ENCODE measurements around the gene NAGS. TPM values are rescaled to one million over a fixed set of nuclear protein-coding genes. Genes with fewer than 3 reads are reported as not detected.

NAGS gene
- polyA plus RNA-seq, 1 donor (not counting 4 experiments of a cell fraction or from before 2014, with no cell fraction given), result 1.8 TPM

- no peak overlapping the region for H2AFZ ChIP-seq (ENCODE audit: control insufficient read depth, low read length)
- H3K27ac ChIP-seq (ENCODE audit: control insufficient read depth, insufficient read depth, low read length), result no peak overlapping the region
- no peaks in the 10 kb centered on the region for H3K4me1 ChIP-seq (ENCODE audit: control insufficient read depth, extremely low read depth, insufficient read depth, low read length)
- H3K27me3 ChIP-seq (ENCODE audit: control insufficient read depth, extremely low read depth, insufficient read depth, low read length), result no peaks in the 10 kb centered on the region
- dilution Hi-C loops (cut with MboI; ENCODE audit: extremely low pct_ligation_motif_present, low sequenced_read_pairs), result no loop called here
- no peak for FAIRE-seq
- no peak for DNase-seq (ENCODE audit: low read depth, low spot score)
- no peak overlapping the region for H3K4me3 ChIP-seq (ENCODE audit: control insufficient read depth in 2 of 3, extremely low read depth in 1 of 3, insufficient read depth in 2 of 3, low read depth in 1 of 3, low read length in 3 of 3)
- no peaks in the 10 kb centered on the region for H3K79me2 ChIP-seq (ENCODE audit: control insufficient read depth, insufficient read depth, low read length)
- no peaks in the 10 kb centered on the region for H3K36me3 ChIP-seq (ENCODE audit: control insufficient read depth in 2 of 2, extremely low read depth in 1 of 2, insufficient read depth in 2 of 2, low read length in 2 of 2)
- no peaks in the 10 kb centered on the region for H3K9me3 ChIP-seq (ENCODE audit: control insufficient read depth, low read depth, low read length)
- H3K9ac ChIP-seq (ENCODE audit: control insufficient read depth, extremely low read depth, insufficient read depth, low read length), result no peak overlapping the region
- TF ChIP-seq CTCF (optimal IDR thresholded peaks at IDR 0.05 in 1 of 3, IDR thresholded peaks at IDR 0.05 in 1 of 3, conservative IDR thresholded peaks at IDR 0.05 in 1 of 3; ENCODE audit: extremely low read depth in 1 of 3, insufficient read depth in 2 of 3, low read length in 3 of 3) (no peak), EZH2 (IDR thresholded peaks at IDR 0.05; ENCODE audit: low read length) (no peak)
- no peak overlapping the region for H3K4me2 ChIP-seq (ENCODE audit: control insufficient read depth, extremely low read depth, insufficient read depth, low read depth, low read length)
- H4K20me1 ChIP-seq (ENCODE audit: control insufficient read depth, extremely low read depth, insufficient read depth, low read length), result no peaks in the 10 kb centered on the region
- no peaks in the 10 kb centered on the region for H3K9me1 ChIP-seq (ENCODE audit: control insufficient read depth, extremely low read depth, insufficient read depth, low read length)
Measured at GRCh38 chr17:43962479-43962878, 41.9 kb upstream of the NAGS start.

- Histone ChIP-seq H3K4me2 (ENCODE audit: control insufficient read depth, extremely low read depth, insufficient read depth, low read depth, low read length) (no peak overlapping the region), H3K27ac (ENCODE audit: control insufficient read depth, insufficient read depth, low read length) (no peak overlapping the region), H3K4me3 (ENCODE audit: control insufficient read depth in 2 of 3, extremely low read depth in 1 of 3, insufficient read depth in 2 of 3, low read depth in 1 of 3, low read length in 3 of 3) (no peak overlapping the region), H3K4me1 (ENCODE audit: control insufficient read depth, extremely low read depth, insufficient read depth, low read length) (no peaks in the 10 kb centered on the region), H3K9ac (ENCODE audit: control insufficient read depth, extremely low read depth, insufficient read depth, low read length) (no peak overlapping the region), H3K9me1 (ENCODE audit: control insufficient read depth, extremely low read depth, insufficient read depth, low read length) (no peaks in the 10 kb centered on the region), H3K27me3 (ENCODE audit: control insufficient read depth, extremely low read depth, insufficient read depth, low read length) (no peaks in the 10 kb centered on the region), H3K9me3 (ENCODE audit: control insufficient read depth, low read depth, low read length) (no peaks in the 10 kb centered on the region), H4K20me1 (ENCODE audit: control insufficient read depth, extremely low read depth, insufficient read depth, low read length) (no peaks in the 10 kb centered on the region), H2AFZ (ENCODE audit: control insufficient read depth, low read length) (no peak overlapping the region), H3K79me2 (ENCODE audit: control insufficient read depth, insufficient read depth, low read length) (no peaks in the 10 kb centered on the region), H3K36me3 (ENCODE audit: control insufficient read depth in 2 of 2, extremely low read depth in 1 of 2, insufficient read depth in 2 of 2, low read length in 2 of 2) (no peaks in the 10 kb centered on the region)
- DNase-seq (ENCODE audit: low read depth, low spot score) (no peak), FAIRE-seq (peak; percentile 90)
- dilution Hi-C loops (cut with MboI; ENCODE audit: extremely low pct_ligation_motif_present, low sequenced_read_pairs), result no loop called here
- TF ChIP-seq CTCF (optimal IDR thresholded peaks at IDR 0.05 in 1 of 3, IDR thresholded peaks at IDR 0.05 in 1 of 3, conservative IDR thresholded peaks at IDR 0.05 in 1 of 3; ENCODE audit: extremely low read depth in 1 of 3, insufficient read depth in 2 of 3, low read length in 3 of 3) (no peak), EZH2 (IDR thresholded peaks at IDR 0.05; ENCODE audit: low read length) (no peak)
Measured at GRCh38 chr17:43966276-43966675, 38.1 kb upstream of the NAGS start.
